Astrocyte (in vitro differentiated cells and primary cell): ENCODE data around the gene HOXB4. TPM values are rescaled to one million over a fixed set of nuclear protein-coding genes. Genes with fewer than 3 reads are reported as not detected.

Source experiments
- DNase-seq: peaks from one replicate; pipeline ENCODE4 v3.0.0-alpha.2; 2010; ENCODE audit warnings: low read depth
- FAIRE-seq: peaks from 2 replicates; lab custom pipeline; 2011; peaks lifted over from hg19 to GRCh38; lab: Jason Lieb, UNC
- H2AFZ ChIP-seq: 2 replicates; pipeline ENCODE4 v1.6.0; 2012; ENCODE audit warnings: low read depth, low read length, inconsistent platforms
- H3K27ac ChIP-seq: 2 replicates; pipeline ENCODE4 v1.5.1; 2011; ENCODE audit warnings: low read depth, low read length, inconsistent platforms
- H3K27me3 ChIP-seq: 2 replicates; pipeline ENCODE4 v1.6.0; 2011; ENCODE audit warnings: low read length, inconsistent platforms; ENCODE audit not compliant: insufficient read depth
- H3K36me3 ChIP-seq: 2 replicates; pipeline ENCODE4 v1.5.1; 2011; ENCODE audit warnings: low read length, inconsistent platforms; ENCODE audit not compliant: insufficient read depth
- H3K4me1 ChIP-seq: 2 replicates; pipeline ENCODE4 v1.5.1; 2011; ENCODE audit warnings: low read length, inconsistent platforms; ENCODE audit not compliant: insufficient read depth
- H3K4me2 ChIP-seq: 2 replicates; pipeline ENCODE4 v1.6.0; 2012; ENCODE audit warnings: low read length, inconsistent platforms
- H3K4me3 ChIP-seq: 2 replicates; pipeline ENCODE4 v1.5.1; 2011; ENCODE audit warnings: low read depth, mild to moderate bottlenecking, low read length, inconsistent platforms; ENCODE audit not compliant: insufficient read depth
- H3K79me2 ChIP-seq: 2 replicates; pipeline ENCODE4 v1.6.0; 2012; ENCODE audit warnings: mild to moderate bottlenecking, low read length, inconsistent platforms; ENCODE audit not compliant: insufficient read depth
- H3K9ac ChIP-seq: 2 replicates; pipeline ENCODE4 v1.6.0; 2012; ENCODE audit warnings: mild to moderate bottlenecking, low read length, inconsistent platforms
- H3K9me3 ChIP-seq: 2 replicates; pipeline ENCODE4 v1.5.1; 2012; ENCODE audit warnings: low read depth, mild to moderate bottlenecking, low read length, inconsistent platforms; ENCODE audit not compliant: insufficient read depth
- H4K20me1 ChIP-seq: 2 replicates; pipeline ENCODE4 v1.6.0; 2012; ENCODE audit warnings: low read length, inconsistent platforms; ENCODE audit not compliant: insufficient read depth
- H3K27ac Mint-ChIP-seq: one replicate; pipeline ENCODE4 v1.8.0; 2021; ENCODE audit warnings: mild to moderate bottlenecking, mixed read lengths; ENCODE audit not compliant: unreplicated experiment
- H3K27me3 Mint-ChIP-seq: one replicate; pipeline ENCODE4 v1.8.0; 2021; ENCODE audit warnings: low read depth, mixed read lengths; ENCODE audit not compliant: unreplicated experiment
- H3K36me3 Mint-ChIP-seq: one replicate; pipeline ENCODE4 v1.8.0; 2021; ENCODE audit warnings: low read depth, mixed read lengths; ENCODE audit not compliant: unreplicated experiment
- H3K4me1 Mint-ChIP-seq: one replicate; pipeline ENCODE4 v1.8.0; 2021; ENCODE audit warnings: low read depth, mixed read lengths; ENCODE audit not compliant: unreplicated experiment
- H3K4me3 Mint-ChIP-seq: one replicate; pipeline ENCODE4 v1.8.0; 2021; ENCODE audit warnings: mild to moderate bottlenecking, moderate library complexity, mixed read lengths; ENCODE audit not compliant: unreplicated experiment
- H3K9me3 Mint-ChIP-seq: one replicate; pipeline ENCODE4 v1.8.0; 2021; ENCODE audit warnings: mild to moderate bottlenecking, mixed read lengths; ENCODE audit not compliant: unreplicated experiment
- EZH2 ChIP-seq: IDR thresholded peaks from 2 replicates; pipeline ENCODE4 v1.6.1; 2012; ENCODE audit warnings: mild to moderate bottlenecking, low read length, inconsistent platforms; ENCODE audit not compliant: insufficient read depth
- total RNA-seq: library from RNA; stranded (reverse); gene quantifications from 2 replicates; pipeline ENCODE4 v1.2.1, GENCODE V29; 2021
- TF ChIP-seq, protein P1 (sequence below): IDR thresholded peaks from 2 replicates; pipeline ENCODE4 v1.5.1; 2011; ENCODE audit warnings: low read depth, mild to moderate bottlenecking, inconsistent platforms, low read length, moderate library complexity; ENCODE audit not compliant: insufficient read depth

HOXB4 gene
- total RNA-seq, 1 donor from 2014 or later: not detected

DNA sequence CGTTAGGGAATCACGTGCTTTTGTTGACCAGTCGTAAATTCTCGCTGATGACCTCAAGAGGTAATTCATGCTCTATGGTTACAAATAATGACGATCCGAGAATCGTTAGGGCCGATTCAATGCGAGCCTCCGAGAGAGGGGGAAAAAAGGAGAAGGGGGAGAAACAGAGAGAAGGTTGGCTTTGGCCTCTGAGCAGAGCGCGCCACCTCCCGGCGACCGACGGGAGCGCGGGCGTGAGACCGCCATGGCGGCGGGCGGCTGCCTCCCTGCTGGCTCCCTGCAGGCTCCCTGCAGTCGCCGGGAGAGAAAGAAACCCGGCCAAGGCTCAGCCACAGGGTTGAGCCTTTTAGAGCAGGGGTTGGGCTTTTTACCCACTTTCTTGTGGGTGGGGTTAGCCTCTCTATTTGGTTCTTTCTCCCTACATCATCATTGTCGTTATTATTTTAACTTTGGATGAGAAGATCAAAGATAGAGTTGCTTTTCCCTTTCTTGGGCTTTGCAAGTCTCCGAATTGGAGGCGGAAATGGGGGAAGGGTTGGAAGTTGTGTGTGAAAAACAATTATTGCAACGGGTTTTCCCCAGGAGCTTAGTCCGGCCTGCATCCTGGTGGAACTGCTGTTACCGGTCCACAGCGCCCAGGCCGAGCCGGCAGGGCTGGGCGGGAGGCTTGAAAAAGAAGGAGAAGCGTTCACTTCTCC is 15.8 kb upstream of the HOXB4 start:
- H3K36me3 Mint-ChIP-seq: no peaks in the 10 kb centered on the region
- Histone ChIP-seq H3K9ac (peak overlapping the region; percentile 84), H3K79me2 (peaks cover 20% of the 10 kb centered on the region), H2AFZ (peak overlapping the region; percentile 37), H3K27ac (peak overlapping the region; percentile 31), H3K4me2 (peak overlapping the region; percentile 92), H3K9me3 (no peaks in the 10 kb centered on the region), H3K27me3 (peaks cover 78% of the 10 kb centered on the region), H4K20me1 (peaks cover 4% of the 10 kb centered on the region), H3K36me3 (no peaks in the 10 kb centered on the region), H3K4me3 (no peak overlapping the region), H3K4me1 (peaks cover 18% of the 10 kb centered on the region)
- H3K9me3 Mint-ChIP-seq: peaks cover 35% of the 10 kb centered on the region
- H3K4me1 Mint-ChIP-seq: no peaks in the 10 kb centered on the region
- no peak overlapping the region for H3K4me3 Mint-ChIP-seq
- H3K27me3 Mint-ChIP-seq: peaks cover 91% of the 10 kb centered on the region
- DNase-seq (peak; percentile 83), FAIRE-seq (peak; percentile 55)
- TF ChIP-seq EZH2: no peak
- TF ChIP-seq, protein P1, sequence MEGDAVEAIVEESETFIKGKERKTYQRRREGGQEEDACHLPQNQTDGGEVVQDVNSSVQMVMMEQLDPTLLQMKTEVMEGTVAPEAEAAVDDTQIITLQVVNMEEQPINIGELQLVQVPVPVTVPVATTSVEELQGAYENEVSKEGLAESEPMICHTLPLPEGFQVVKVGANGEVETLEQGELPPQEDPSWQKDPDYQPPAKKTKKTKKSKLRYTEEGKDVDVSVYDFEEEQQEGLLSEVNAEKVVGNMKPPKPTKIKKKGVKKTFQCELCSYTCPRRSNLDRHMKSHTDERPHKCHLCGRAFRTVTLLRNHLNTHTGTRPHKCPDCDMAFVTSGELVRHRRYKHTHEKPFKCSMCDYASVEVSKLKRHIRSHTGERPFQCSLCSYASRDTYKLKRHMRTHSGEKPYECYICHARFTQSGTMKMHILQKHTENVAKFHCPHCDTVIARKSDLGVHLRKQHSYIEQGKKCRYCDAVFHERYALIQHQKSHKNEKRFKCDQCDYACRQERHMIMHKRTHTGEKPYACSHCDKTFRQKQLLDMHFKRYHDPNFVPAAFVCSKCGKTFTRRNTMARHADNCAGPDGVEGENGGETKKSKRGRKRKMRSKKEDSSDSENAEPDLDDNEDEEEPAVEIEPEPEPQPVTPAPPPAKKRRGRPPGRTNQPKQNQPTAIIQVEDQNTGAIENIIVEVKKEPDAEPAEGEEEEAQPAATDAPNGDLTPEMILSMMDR: peak; percentile 70
- H3K27ac Mint-ChIP-seq: peak overlapping the region; percentile 18

DNA sequence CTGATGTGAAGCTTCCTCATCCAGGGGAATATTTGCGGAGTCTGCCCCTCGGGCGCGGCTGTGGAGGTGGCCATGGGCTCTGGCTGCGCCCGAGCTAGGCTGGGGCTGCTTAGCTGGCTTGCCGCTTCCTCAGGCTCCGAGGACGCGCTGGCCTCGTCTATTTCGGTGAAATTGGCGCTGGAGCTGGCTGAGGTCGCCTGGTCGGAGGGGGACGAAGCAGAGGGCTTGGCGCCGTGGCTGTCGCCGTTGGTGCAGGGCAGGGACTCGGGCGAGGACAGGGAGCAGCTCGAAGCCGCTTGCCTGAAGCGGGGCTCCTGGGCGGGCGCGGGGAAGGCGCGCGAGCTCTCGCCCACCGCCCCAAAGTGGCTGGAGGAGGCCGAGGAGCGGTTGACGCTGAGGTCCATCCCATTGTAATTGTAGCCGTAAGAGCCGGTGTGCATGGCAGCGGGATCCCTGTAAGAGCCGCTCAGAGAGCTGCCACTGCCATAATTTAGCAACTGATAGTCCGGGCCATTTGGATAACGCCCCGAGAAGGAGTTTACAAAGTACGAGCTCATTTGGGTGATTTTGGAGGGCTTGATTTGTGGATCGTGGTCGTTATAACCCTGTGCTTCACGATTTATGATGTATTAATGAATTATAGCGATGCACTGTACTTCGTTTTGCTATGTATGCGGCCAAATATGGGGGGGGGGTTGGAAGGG is 15.1 kb upstream of the HOXB4 start, which contains the start of gene HOXB5:
TSS of gene HOXB5 (minus strand) at position 654 of the 704 bp plus-strand sequence. CDS start at position 557, 97 bp downstream.
- H3K27ac ChIP-seq: peak within 1 kb of the TSS; percentile 72
- H3K36me3 ChIP-seq: no peaks in the 10 kb centered on the region
- TF ChIP-seq EZH2: peak; percentile 28
- TF ChIP-seq, protein P1: no peak
- peaks cover under 1% of the 10 kb centered on the region for H4K20me1 ChIP-seq
- H3K79me2 ChIP-seq: peaks cover 20% of the 10 kb centered on the region
- H3K4me3 ChIP-seq: peak within 1 kb of the TSS; percentile 65
- peak within 1 kb of the TSS; percentile 84 for H3K9ac ChIP-seq
- peaks cover 18% of the 10 kb centered on the region for H3K4me1 ChIP-seq
- peaks cover 78% of the 10 kb centered on the region for H3K27me3 ChIP-seq
- H3K4me2 ChIP-seq: peak within 1 kb of the TSS; percentile 92
- H2AFZ ChIP-seq: peak within 1 kb of the TSS; percentile 82
- Mint-ChIP-seq H3K27ac (peak within 1 kb of the TSS; percentile 18), H3K27me3 (peaks cover 91% of the 10 kb centered on the region), H3K9me3 (peaks cover 32% of the 10 kb centered on the region), H3K36me3 (no peaks in the 10 kb centered on the region), H3K4me3 (no peak within 1 kb of the TSS), H3K4me1 (no peaks in the 10 kb centered on the region)
- DNase-seq (peak; percentile 44), FAIRE-seq (no peak)
- no peaks in the 10 kb centered on the region for H3K9me3 ChIP-seq
